GM12864 (cell line): Measurements from ENCODE around the gene RFX2.

Experiments
- DNase-seq: peaks from one replicate; pipeline ENCODE4 v3.0.0-alpha.2; 2011; ENCODE audit warnings: low read depth
- H3K4me3 ChIP-seq: 2 replicates; pipeline ENCODE4 v1.5.1; 2011; ENCODE audit warnings: mild to moderate bottlenecking, low read depth, low read length, control low read depth
- CTCF ChIP-seq: IDR thresholded peaks from 2 replicates; pipeline ENCODE4 v1.5.1; 2011; ENCODE audit warnings: low read depth, mild to moderate bottlenecking, moderate library complexity, low read length, control low read depth, inconsistent platforms; ENCODE audit errors: missing control alignments

Gene RFX2

GRCh38 chr19:6060600-6061375, 49.5 kb downstream of the RFX2 start:
- DNase-seq, result no peak
- no peak overlapping the region for H3K4me3 ChIP-seq
- no peak for TF ChIP-seq CTCF

GRCh38 chr19:6059988-6060599, 50.2 kb downstream of the RFX2 start:
- DNase-seq, result no peak
- TF ChIP-seq CTCF, result no peak
- H3K4me3 ChIP-seq, result no peak overlapping the region

GRCh38 chr19:6059396-6059947, 50.8 kb downstream of the RFX2 start:
- no peak for TF ChIP-seq CTCF
- DNase-seq, result no peak
- no peak overlapping the region for H3K4me3 ChIP-seq

- H3K4me3 ChIP-seq, result no peak overlapping the region
- DNase-seq, result no peak
- TF ChIP-seq CTCF, result no peak
These were observed 51.6 kb downstream of the RFX2 start for GRCh38 chr19:6058518-6059201.

GRCh38 chr19:6057651-6058517, 52.4 kb downstream of the RFX2 start:
- H3K4me3 ChIP-seq, result no peak overlapping the region
- no peak for TF ChIP-seq CTCF

More at GRCh38 chr19:6057651-6058517, 52.4 kb downstream of the RFX2 start:
- DNase-seq, result no peak
